Omental fat pad (tissue), 4 donors: ENCODE data around the gene AP5Z1. TPM values are rescaled to one million over a fixed set of nuclear protein-coding genes. Genes with fewer than 3 reads are reported as not detected.

Source experiments
- ATAC-seq: fragments of 150-250 bp; one replicate; pipeline ENCODE4 v1.9.1; 2016; ENCODE audit warnings: mild to moderate bottlenecking, moderate library complexity; ENCODE audit not compliant: low FRiP score
- DNase-seq: peaks from one replicate; pipeline ENCODE4 v3.0.0-alpha.2; 2019; ENCODE audit warnings: low spot score
- total RNA-seq, 4 donors: library from RNA; depleted of rRNA; stranded (reverse); fragments of >200 nt; gene quantifications; one replicate each; pipeline ENCODE4 v1.1.0, GENCODE V29; 2016
- TF ChIP-seq, protein P1 (sequence below), 3 donors: fragments of 450-650 bp; IDR thresholded peaks; one replicate each; pipeline ENCODE4 v1.5.1; 2016 to 2017; ENCODE audit warnings: antibody characterized with exemption in 3 of 3, mild to moderate bottlenecking in 3 of 3, moderate library complexity in 2 of 3

AP5Z1 gene
- total RNA-seq, 4 donors from 2014 or later: 14.8 to 36.9 (median 28.1) TPM

DNA sequence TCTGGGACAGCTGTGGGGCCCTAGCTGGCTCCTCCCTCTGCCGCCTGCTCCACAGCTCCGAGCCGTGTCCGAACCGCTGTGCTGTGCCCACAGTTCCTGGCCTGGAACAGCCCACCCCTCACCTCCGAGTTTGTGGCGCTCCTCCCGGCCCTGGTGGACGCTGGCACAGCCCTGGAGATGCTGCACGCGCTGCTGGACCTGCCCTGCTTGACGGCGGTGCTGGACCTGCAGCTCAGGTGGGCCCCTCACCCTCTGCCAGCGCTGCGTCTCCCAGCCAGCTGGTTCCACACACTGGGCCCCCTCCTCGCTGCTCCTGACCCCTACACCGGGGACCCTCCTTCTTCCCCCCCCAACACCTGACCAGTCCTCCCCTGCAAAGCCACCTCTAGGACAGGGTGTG is 12.1 kb downstream of the AP5Z1 start:
- ATAC-seq: no peak
- TF ChIP-seq, protein P1, sequence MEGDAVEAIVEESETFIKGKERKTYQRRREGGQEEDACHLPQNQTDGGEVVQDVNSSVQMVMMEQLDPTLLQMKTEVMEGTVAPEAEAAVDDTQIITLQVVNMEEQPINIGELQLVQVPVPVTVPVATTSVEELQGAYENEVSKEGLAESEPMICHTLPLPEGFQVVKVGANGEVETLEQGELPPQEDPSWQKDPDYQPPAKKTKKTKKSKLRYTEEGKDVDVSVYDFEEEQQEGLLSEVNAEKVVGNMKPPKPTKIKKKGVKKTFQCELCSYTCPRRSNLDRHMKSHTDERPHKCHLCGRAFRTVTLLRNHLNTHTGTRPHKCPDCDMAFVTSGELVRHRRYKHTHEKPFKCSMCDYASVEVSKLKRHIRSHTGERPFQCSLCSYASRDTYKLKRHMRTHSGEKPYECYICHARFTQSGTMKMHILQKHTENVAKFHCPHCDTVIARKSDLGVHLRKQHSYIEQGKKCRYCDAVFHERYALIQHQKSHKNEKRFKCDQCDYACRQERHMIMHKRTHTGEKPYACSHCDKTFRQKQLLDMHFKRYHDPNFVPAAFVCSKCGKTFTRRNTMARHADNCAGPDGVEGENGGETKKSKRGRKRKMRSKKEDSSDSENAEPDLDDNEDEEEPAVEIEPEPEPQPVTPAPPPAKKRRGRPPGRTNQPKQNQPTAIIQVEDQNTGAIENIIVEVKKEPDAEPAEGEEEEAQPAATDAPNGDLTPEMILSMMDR (IDR thresholded peaks at IDR 0.05): no peak
- no peak for DNase-seq

DNA sequence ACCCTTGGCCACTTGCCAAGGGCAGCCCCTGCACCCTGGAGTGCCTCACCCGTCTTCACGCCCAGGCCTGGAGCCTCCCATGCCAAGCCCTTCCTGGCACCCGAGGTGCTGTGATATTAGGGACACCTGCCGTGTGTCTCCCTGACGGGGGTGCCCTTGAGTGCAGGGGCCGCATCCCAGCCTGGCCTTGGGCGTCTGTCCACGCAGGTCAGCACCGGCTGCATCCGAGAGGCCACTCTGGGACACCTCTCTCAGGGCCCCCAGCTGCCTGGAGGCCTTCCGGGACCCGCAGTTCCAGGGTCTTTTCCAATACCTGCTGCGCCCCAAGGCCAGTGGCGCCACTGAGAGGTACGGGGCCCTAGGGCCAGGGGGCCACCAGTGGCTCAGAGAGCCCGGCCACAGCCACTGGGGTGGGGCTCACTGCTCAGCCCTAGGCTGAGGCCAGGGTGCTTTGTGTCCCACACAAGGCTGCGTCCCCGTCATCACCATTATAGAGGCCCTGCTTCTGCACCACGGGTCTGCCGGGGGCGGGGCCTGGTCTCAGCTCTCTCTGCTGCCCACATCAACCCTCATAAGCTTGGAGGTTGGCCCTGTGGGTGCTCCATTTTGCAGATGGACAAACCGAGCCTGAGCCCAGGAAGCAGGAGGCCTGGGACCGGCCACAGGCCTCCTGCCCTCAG is 12.7 kb downstream of the AP5Z1 start:
- DNase-seq (no peak), ATAC-seq (no peak)
- TF ChIP-seq, protein P1 (IDR thresholded peaks at IDR 0.05): no peak

DNA sequence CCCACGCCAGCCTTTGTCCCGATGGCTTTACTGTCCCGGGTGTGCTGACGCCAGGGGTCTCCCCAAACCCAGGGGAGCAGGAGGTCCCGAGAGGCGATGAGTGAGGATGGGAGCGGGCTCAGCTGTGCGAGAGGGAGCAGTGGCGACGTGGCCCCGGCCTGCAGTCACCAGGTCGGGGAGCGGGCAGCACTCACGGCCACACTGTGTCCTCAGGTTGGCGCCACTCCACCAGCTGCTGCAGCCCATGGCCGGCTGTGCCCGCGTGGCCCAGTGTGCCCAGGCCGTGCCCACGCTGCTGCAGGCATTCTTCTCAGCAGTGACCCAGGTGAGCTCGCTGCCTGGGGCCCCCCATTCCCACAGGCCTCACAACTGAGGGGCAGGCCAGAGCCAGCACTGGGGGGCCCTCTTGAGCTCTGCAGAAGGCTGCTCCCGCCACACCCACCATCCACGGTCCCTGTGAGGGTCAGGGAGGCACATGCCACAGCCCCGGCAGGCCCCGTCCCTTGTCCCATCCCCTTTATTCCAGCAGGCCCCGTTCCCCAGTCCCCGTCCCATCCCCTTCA is 13.3 kb downstream of the AP5Z1 start:
- DNase-seq (no peak), ATAC-seq (no peak)
- TF ChIP-seq, protein P1 (IDR thresholded peaks at IDR 0.05): no peak

DNA sequence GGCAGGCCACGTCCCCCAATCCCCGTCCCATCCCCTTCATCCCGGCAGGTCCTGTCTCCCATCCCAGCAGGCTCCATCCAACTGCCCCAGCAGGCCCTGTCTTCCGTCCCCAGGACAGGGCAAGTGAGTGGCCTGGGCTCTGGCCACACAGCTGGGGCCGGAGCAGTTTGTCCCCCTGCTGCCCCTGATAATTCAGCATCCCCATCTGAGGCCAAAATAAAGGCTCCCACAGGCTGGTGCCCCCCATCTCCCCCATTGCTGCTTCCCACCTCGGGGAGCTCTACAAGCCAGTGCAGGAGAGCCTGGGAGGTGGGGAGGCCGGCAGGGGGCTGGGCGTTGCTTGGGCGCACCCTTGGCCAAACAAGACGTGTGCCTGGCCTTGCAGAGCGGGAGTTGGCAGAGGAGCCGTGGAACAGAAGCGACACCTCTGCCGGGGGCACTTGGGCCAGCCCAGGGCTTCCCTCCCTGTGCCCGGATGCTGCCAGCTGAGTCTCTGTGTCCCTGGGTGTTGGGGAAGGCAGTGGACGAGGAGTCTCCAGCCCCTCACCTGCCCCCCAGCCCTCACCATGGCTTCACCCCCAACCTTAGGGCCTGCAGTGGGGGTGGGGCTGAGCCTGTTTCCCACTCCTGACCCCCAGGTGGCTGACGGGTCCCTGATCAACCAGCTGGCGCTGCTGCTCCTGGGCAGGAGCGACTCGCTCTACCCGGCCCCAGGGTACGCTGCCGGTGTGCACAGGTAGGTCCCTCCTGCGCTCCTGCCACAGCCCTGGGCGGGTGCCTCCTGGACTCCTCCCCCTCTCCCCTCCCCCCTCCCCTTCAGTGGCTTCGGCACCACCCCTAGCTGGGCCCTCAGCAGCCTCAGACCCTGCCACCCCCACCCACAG is 14.0 kb downstream of the AP5Z1 start:
- no peak for ATAC-seq
- TF ChIP-seq, protein P1 (IDR thresholded peaks at IDR 0.05): no peak
- no peak for DNase-seq

DNA sequence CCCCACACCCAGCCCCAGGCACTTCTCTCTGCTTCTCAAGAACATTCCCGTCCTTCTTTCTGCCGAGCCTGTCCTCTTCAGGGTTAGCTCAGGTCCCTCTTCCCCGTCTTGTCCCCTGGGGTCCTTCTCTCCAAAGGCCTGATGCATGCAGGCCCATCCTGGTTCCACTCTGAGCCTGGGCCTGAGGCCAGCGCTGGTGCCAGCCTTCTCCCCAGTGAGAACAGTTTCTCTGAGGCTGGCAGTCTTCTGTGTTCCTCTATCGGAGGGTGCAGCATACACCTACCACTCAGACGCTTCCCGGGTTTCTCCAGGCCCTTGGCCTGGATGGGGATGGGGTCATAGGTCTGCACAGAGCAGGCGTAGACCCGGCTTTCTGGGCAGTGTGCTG is 14.6 kb downstream of the AP5Z1 start:
- ATAC-seq: no peak
- TF ChIP-seq, protein P1 (IDR thresholded peaks at IDR 0.05): no peak
- DNase-seq: no peak

DNA sequence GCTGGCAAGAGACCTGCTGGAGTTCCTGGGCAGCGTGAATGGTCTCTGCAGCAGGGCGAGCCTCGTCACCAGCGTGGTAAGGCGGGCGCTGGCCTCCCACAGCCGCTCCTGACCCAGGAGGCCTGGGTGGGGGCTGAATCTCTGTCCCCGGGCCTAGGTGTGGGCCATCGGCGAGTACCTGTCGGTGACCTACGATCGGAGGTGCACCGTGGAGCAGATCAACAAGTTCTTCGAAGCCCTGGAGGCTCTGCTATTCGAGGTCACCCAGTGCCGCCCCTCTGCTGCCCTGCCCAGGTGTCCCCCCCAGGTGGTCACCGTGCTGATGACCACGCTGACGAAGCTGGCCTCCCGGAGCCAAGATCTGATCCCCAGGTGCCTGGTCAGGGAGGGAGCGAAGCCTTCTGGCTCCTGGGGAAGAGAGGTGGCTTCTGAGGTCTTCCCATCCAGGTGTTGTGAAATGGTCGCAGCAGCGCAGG is 15.1 kb downstream of the AP5Z1 start:
- no peak for DNase-seq
- TF ChIP-seq, protein P1 (IDR thresholded peaks at IDR 0.05): no peak
- ATAC-seq: no peak
